Effector memory CD8-positive, alpha-beta T cell (primary cell): ENCODE data around the gene EDIL3.

Experiments used
- ATAC-seq: fragments of 150-1000 bp; cut with Tn5 transposase; replicated peaks from 2 replicates; pipeline ENCODE4 v1.10.0; 2021; ENCODE audit warnings: mild to moderate bottlenecking, moderate library complexity
- DNase-seq, 3 experiments: peaks; one replicate each; pipeline ENCODE4 v3.0.0; 2021
- H3K27ac Mint-ChIP-seq, 2 donors: one replicate each; pipeline ENCODE4 v1.8.0; 2022; ENCODE audit warnings: mild to moderate bottlenecking in 2 of 2, mixed read lengths in 2 of 2, moderate library complexity in 2 of 2
- H3K27me3 Mint-ChIP-seq, 2 donors: one replicate each; pipeline ENCODE4 v1.8.0; 2022; ENCODE audit warnings: mixed read lengths in 2 of 2
- H3K36me3 Mint-ChIP-seq: one replicate; pipeline ENCODE4 v1.8.0; 2022; ENCODE audit warnings: mild to moderate bottlenecking, moderate library complexity, mixed read lengths; ENCODE audit not compliant: insufficient read depth
- H3K4me1 Mint-ChIP-seq, 2 donors: one replicate each; pipeline ENCODE4 v1.8.0; 2022; ENCODE audit warnings: low read depth in 2 of 2, mixed read lengths in 2 of 2
- H3K4me3 Mint-ChIP-seq, 2 donors: one replicate each; pipeline ENCODE4 v1.8.0; 2022; ENCODE audit warnings: mild to moderate bottlenecking in 2 of 2, mixed read lengths in 2 of 2, moderate library complexity in 2 of 2
- H3K9me3 Mint-ChIP-seq, 2 donors: one replicate each; pipeline ENCODE4 v1.8.0; 2022; ENCODE audit warnings: mixed read lengths in 2 of 2
- total RNA-seq, 9 experiments: gene quantifications; one replicate each; lab custom pipeline; 2026; lab: John Stamatoyannopoulos, UW

The EDIL3 gene, protein sequence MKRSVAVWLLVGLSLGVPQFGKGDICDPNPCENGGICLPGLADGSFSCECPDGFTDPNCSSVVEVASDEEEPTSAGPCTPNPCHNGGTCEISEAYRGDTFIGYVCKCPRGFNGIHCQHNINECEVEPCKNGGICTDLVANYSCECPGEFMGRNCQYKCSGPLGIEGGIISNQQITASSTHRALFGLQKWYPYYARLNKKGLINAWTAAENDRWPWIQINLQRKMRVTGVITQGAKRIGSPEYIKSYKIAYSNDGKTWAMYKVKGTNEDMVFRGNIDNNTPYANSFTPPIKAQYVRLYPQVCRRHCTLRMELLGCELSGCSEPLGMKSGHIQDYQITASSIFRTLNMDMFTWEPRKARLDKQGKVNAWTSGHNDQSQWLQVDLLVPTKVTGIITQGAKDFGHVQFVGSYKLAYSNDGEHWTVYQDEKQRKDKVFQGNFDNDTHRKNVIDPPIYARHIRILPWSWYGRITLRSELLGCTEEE
- 0 to 5.8 (median 0.07) reads per million in 9 experiments for total RNA-seq

DNA sequence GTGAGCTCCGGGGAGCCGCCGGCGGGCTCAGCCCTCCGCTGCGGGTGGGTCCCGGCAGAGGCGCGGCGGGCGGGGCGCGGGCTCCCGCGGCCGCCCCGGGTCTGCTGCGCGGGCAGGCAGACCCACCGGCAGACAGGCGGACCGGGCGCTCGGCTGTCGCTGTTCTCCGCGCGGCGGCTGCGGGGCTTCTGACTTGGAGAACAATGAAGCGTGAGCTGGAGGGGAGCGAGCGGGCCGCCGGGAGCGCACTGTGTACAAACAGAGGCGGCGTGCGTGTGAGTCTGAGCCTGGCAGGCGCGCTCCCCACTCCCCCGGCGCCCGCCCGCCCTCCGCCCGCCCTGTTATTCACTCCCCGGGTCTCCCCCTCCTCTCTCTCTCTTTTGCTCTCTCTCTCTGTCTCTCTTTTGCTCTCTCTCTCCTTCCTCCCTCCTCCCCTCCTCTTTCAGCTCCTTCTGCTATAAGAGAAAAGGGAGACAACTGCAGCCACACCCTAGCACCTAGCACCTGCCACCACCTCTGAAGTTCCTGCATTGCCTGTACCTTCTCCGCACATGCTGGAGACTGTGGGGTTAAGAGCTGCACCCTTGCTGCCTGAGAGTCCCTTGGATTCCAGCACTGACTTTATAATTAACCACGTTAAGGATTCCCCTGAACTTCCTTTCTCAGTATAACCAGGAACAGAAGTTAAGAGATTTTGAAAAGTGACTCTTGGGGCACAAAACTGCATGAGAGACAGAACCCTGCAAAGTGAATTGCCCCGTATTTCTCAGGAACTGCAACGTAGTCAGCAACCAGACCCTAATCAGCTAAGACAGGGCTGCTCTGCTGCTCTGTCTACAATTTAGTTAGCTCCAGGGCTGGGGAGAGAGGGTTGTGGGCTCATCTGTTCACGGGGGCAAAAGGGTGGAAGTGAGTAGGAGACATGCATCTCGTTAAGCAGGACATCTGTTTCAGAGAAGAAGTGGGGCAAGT is at the start of gene EDIL3:
Gene EDIL3 (minus strand): TSS at position 277 of the 972 bp plus-strand sequence. CDS start 506 bp downstream, outside the sequence.
- Mint-ChIP-seq H3K27ac (no peak within 1 kb of the TSS), H3K4me1 (no peaks in the 10 kb centered on the region), H3K9me3 (peaks cover 4 to 8% of the 10 kb centered on the region in 2 donors), H3K27me3 (peaks cover 30 to 46% of the 10 kb centered on the region in 2 donors), H3K4me3 (no peak within 1 kb of the TSS), H3K36me3 (no peaks in the 10 kb centered on the region)
- no peak for ATAC-seq
- no peak for DNase-seq

DNA sequence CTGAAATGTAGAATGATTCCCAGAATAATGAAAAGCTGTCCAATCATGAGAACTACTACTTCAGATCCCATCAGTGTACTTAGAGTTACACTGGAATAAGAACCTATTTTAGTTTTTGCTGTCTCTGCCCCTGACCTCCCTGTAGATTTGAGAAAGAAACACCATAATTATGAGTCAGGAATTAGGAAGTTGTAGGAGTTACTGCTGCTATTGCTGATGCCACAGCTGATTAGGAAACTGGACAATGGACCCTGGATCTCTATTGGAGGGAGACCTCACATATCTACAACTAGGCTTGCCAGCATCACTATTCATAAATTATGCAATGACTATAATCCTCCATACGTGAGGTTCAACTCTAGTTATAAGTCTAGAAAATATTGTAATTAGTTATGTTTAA is 48.8 kb upstream of the EDIL3 start:
- H3K27ac Mint-ChIP-seq = no peak overlapping the region
- ATAC-seq = no peak

DNA sequence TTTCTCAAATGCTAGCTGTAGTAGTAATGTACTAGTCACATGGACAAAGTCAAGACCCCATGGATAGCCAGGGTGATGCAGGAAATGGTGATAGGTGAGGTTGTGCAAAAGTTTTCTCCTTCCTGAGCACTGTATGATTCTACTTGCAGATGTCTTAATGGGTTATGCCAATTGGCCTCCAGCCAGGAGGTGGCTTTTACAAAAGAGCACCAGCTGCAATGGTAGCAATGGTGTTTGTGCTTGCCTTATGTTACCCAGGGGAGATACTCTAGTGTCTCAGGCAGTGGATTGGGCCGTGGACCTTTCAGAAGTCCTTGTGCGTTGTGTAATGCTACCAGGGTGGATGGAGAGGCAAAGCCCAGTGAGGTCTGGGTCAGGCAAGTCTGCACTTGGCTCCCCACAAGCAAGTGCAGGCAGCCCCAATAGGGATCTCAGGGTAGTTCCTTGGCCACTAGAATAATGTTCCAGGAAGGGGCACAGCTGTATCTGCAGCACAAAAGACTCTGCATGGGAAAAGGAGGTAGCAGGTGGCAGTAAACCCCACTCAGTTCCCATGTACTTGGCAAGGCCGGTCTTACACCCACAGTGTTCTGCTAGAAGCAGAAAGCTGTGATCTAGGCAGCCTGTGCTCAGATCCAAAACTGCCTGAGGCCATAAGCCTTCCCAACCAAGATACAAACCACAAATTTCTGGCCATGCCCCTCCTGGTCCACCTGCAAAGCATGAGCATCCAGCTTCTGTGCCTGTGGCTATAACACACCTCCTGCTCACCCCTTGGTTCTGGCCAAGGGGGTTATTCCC is 46.4 kb upstream of the EDIL3 start:
- no peak for ATAC-seq
- no peaks in the 10 kb centered on the region for H3K27me3 Mint-ChIP-seq

More for the DNA sequence above, 48.8 kb upstream of the EDIL3 start:
- Mint-ChIP-seq H3K27me3 (no peaks in the 10 kb centered on the region), H3K9me3 (peaks cover 0 to 14% of the 10 kb centered on the region in 2 donors), H3K36me3 (no peaks in the 10 kb centered on the region), H3K4me3 (no peak overlapping the region), H3K4me1 (no peaks in the 10 kb centered on the region)
- no peak for DNase-seq

DNA sequence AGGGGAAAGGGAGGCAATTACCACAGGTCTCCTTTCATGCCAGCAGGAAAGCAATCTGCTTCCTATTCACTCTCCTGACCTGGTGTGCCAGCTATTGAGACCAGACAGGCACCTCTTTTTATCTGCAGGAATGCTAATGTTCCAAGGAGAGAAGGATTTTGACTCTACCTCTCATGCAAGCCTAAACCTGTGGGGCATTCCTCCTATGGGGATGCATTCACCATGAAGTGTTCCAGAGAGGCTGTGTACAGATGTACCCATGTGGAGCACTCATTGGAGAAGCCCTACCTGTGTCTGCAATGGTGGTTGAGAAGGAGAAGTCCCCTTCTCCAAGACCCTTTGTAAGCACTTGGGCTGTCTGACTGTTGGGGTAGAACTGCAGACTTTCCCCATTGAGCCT is 45.4 kb upstream of the EDIL3 start:
- H3K27me3 Mint-ChIP-seq = no peaks in the 10 kb centered on the region
- no peaks in the 10 kb centered on the region for H3K4me1 Mint-ChIP-seq
- no peak overlapping the region for H3K27ac Mint-ChIP-seq
- H3K9me3 Mint-ChIP-seq = peaks cover 0 to 13% of the 10 kb centered on the region in 2 donors
- DNase-seq = no peak
- no peak overlapping the region for H3K4me3 Mint-ChIP-seq
- H3K36me3 Mint-ChIP-seq = no peaks in the 10 kb centered on the region
- ATAC-seq = no peak

More for the DNA sequence above, 46.4 kb upstream of the EDIL3 start:
- no peaks in the 10 kb centered on the region for H3K4me1 Mint-ChIP-seq
- H3K27ac Mint-ChIP-seq = no peak overlapping the region
- no peaks in the 10 kb centered on the region for H3K36me3 Mint-ChIP-seq
- no peak overlapping the region for H3K4me3 Mint-ChIP-seq
- DNase-seq = no peak
- peaks cover 0 to 13% of the 10 kb centered on the region in 2 donors for H3K9me3 Mint-ChIP-seq

DNA sequence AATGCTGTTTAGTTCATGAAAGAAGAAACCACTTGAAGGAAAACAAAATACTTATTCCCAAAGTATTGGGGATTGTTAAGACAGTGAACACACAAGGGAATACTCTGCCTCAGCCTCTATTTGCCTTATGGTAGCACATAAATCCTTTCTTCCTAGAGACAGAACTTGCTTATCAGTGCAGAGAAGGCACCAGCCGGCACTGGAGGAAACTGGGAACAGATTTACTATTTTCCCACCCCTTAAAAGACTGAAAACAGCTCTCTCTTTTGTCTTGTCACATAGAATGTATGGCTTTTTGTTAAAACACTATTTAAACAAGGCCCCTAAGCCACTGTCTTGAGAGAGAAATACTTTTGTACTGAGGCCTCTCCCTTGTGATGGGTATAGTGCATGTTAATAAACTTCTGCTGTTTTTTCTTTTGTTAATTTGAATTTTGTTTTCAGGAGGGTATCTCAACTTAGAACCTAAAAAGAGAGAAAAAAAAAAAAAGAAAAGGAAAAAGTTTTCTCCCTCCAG is 40.7 kb upstream of the EDIL3 start:
- no peak for DNase-seq
- H3K9me3 Mint-ChIP-seq = peaks cover 0 to 10% of the 10 kb centered on the region in 2 donors
- no peak overlapping the region for H3K4me3 Mint-ChIP-seq
- ATAC-seq = no peak
- H3K36me3 Mint-ChIP-seq = peaks cover 4% of the 10 kb centered on the region
- no peak overlapping the region for H3K27ac Mint-ChIP-seq
- H3K27me3 Mint-ChIP-seq = no peaks in the 10 kb centered on the region
- H3K4me1 Mint-ChIP-seq = no peaks in the 10 kb centered on the region

DNA sequence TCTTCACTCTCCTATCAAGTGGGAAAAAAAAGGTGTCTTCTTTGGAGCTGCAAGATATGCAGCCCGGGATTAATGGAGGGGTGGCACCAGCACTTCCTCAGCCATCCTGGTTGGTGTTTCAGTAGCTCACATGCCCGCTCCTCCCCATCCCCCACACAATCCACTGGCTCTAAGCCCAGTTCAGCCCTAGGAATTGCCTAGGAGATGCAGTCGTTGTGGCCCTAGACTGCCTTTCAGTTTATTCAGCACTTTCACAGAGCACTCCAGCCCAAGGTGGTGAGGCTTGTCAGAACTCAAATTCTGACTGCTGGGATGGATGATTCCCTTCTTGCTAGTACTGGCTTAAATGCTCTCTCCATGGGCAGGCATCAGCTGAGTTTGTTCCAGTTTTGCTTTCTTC is 35.1 kb upstream of the EDIL3 start:
- H3K27me3 Mint-ChIP-seq = no peaks in the 10 kb centered on the region
- DNase-seq = no peak
- peaks cover 7% of the 10 kb centered on the region for H3K36me3 Mint-ChIP-seq
- H3K27ac Mint-ChIP-seq = no peak overlapping the region
- ATAC-seq = no peak
- peaks cover 0 to 2% of the 10 kb centered on the region in 2 donors for H3K9me3 Mint-ChIP-seq
- H3K4me3 Mint-ChIP-seq = no peak overlapping the region
- no peaks in the 10 kb centered on the region for H3K4me1 Mint-ChIP-seq

DNA sequence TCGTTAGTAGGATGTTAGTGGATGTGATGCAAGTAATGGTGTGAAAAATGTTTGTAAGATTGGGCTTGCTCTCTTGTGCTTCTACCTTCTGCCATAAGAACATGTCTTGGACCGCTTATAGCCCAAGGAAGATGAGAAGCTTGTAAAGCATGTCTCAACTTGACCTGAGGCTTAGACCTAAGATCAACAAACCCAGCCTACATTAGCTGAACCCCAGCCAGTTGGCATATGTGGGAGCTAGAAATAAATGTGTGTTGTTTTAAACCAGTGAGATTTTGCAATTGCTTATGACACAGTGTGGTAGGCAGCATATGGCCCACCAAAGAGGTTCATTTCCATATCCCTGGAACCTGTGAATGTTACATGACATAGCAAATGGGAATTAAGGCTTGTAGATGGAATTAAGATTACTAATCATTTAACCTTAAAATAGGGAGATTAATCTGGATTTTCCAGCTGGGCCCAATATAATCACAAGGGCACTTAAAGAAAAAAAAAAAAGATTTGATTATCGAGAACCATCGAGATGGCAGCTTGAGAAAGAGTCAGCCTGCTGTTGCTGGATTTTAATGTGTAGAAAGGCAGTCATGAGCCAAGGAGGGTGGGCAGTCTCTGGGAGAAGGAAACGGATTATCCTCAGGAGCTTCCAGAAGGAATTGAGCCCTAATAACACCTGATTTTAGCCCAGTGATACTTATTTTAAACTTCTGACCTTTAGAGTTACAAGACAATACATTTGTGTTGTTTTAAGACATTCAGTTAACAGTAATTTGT is 27.3 kb upstream of the EDIL3 start:
- no peak for ATAC-seq

DNA sequence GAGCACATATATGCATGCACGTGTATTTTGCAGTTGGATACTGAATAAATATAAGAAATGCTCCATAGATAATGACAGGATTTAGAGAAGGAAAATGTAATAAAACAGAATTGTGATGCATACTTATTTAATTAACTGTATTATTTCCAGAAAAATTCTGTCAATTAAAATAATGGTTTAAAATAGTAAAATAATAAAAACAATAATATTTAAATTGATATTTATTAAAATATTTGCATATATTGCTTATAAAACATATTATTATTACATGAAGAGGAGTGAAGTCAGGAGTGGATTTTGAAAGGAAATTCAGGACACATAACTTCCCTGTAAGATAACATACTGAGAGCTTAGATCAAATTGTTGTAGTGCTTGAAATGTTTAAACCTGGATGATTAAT is 21.4 kb upstream of the EDIL3 start:
- H3K27me3 Mint-ChIP-seq = no peaks in the 10 kb centered on the region
- no peaks in the 10 kb centered on the region for H3K4me1 Mint-ChIP-seq
- no peaks in the 10 kb centered on the region for H3K36me3 Mint-ChIP-seq
- no peak for ATAC-seq
- H3K9me3 Mint-ChIP-seq = peaks cover 0 to 3% of the 10 kb centered on the region in 2 donors
- no peak for DNase-seq
- H3K27ac Mint-ChIP-seq = no peak overlapping the region
- no peak overlapping the region for H3K4me3 Mint-ChIP-seq

More for the DNA sequence above, 27.3 kb upstream of the EDIL3 start:
- DNase-seq = no peak
- Mint-ChIP-seq H3K4me1 (no peaks in the 10 kb centered on the region), H3K27me3 (no peaks in the 10 kb centered on the region), H3K9me3 (peaks cover 0 to 4% of the 10 kb centered on the region in 2 donors), H3K4me3 (no peak overlapping the region), H3K36me3 (peaks cover 3% of the 10 kb centered on the region), H3K27ac (no peak overlapping the region)

DNA sequence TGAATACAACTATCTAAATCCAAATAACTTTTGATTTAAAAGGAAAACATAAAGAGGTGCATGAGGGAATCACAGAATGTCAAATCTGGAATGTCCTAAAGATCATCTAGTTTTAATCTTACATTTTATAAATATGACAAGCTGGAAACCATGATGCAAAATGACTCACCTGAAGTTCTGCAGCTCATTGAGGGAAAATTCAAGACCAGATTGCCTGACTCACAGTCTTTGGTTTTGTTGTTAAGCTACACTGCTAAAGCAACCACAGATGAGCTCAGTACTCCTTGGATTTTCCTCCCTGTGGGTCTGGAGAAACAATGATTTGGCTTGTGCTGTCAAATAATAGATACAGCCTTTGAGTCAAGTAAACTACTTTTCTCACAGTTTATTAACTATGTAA is 19.1 kb upstream of the EDIL3 start:
- Mint-ChIP-seq H3K36me3 (no peaks in the 10 kb centered on the region), H3K27ac (no peak overlapping the region), H3K4me1 (no peaks in the 10 kb centered on the region), H3K4me3 (no peak overlapping the region), H3K27me3 (no peaks in the 10 kb centered on the region), H3K9me3 (peaks cover 0 to 3% of the 10 kb centered on the region in 2 donors)
- no peak for DNase-seq
- no peak for ATAC-seq

DNA sequence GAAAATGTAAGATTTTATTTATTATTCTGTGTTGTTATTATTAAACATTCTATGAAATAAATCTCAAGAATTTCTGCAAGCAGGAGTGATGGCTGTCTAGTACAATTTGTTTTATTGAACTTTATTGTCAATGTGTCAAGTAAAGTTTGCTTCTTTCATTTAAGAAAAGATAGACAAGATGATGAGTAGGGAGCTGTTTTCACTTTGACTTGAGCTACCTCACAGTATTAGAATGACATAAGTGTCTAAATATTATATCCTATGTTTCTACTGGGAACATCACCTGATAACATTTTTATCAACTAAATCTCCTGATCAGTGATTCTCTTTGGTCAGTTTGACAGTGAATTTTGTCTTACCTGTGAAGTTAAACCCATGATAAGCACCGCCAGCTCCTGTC is 12.7 kb upstream of the EDIL3 start:
- H3K4me3 Mint-ChIP-seq = no peak overlapping the region
- no peaks in the 10 kb centered on the region for H3K27me3 Mint-ChIP-seq
- no peak for ATAC-seq
- no peaks in the 10 kb centered on the region for H3K4me1 Mint-ChIP-seq
- H3K27ac Mint-ChIP-seq = no peak overlapping the region
- DNase-seq = no peak
- H3K36me3 Mint-ChIP-seq = no peaks in the 10 kb centered on the region
- peaks cover 0 to 3% of the 10 kb centered on the region in 2 donors for H3K9me3 Mint-ChIP-seq

DNA sequence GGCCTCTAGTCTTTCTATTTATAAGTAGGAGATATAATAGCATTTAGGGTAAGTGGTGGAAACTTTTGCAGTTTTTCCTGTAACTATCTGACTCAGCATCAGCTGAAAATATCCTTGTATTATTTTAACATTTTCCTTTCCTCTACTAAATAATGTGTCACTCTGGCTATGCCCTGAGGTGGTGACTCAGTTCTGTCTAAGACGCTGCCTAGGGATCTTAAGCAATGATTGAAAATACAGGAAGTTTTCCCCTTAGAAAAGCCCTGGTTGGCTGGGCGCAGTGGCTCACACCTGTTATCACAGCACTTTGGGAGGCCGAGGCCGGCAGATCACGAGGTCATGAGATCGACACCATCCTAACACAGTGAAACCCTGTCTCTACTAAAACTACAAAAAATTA is 9.3 kb upstream of the EDIL3 start:
- DNase-seq = no peak
- no peaks in the 10 kb centered on the region for H3K4me1 Mint-ChIP-seq
- peaks cover 0 to 3% of the 10 kb centered on the region in 2 donors for H3K9me3 Mint-ChIP-seq
- no peak overlapping the region for H3K27ac Mint-ChIP-seq
- no peak overlapping the region for H3K4me3 Mint-ChIP-seq
- no peaks in the 10 kb centered on the region for H3K27me3 Mint-ChIP-seq
- no peaks in the 10 kb centered on the region for H3K36me3 Mint-ChIP-seq
- ATAC-seq = no peak

DNA sequence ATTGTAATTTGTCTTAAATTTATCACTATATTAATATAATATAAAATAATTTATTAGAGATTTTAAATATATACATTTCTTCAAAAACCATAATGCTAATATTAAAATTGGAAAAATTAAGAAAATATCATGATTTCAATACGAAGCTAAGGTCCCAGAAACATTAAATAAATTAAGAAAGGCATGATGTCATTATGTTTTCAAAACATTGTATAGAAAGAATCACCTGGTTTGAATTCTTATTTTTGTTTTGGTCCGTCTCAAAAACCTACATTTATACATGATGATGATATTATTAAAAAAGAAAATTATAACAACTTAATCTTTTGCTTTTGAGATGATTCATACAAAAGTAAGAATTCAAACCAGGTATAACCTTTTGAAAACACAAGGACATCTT is 8.2 kb upstream of the EDIL3 start:
- Mint-ChIP-seq H3K36me3 (no peaks in the 10 kb centered on the region), H3K4me1 (no peaks in the 10 kb centered on the region), H3K4me3 (no peak overlapping the region), H3K9me3 (peaks cover 0 to 3% of the 10 kb centered on the region in 2 donors), H3K27me3 (no peaks in the 10 kb centered on the region), H3K27ac (no peak overlapping the region)
- ATAC-seq (no peak), DNase-seq (no peak)
